A549 (cell line): ENCODE measurements around the gene FKBP3. TPM values are rescaled to one million over a fixed set of nuclear protein-coding genes. Genes with fewer than 3 reads are reported as not detected.

Source experiments
- ATAC-seq, 2 experiments: fragments of 200-7000 bp in 1 of 2; fragments of >200 bp in 1 of 2; cut with Nextera tagmentation in 1 of 2; cut with Tn5 transposase in 1 of 2; 3 replicates each; pipeline versions ENCODE4 v1.8.0 to v1.9.1; 2018 to 2020; ENCODE audit warnings: mild to moderate bottlenecking in 1 of 2, moderate library complexity in 1 of 2
- CTCF ChIA-PET: fragments of 300-600 bp; sonication (Branson Sonifier 250); formaldehyde crosslinking; extraction: SDS; loops from one replicate; lab custom pipeline; 2021; ENCODE audit warnings: antibody characterized with exemption, inconsistent platforms; lab: Yijun Ruan, JAX
- POLR2A ChIA-PET: fragments of 350-600 bp; formaldehyde crosslinking; extraction: SDS; loops from one replicate; lab custom pipeline; 2021; ENCODE audit warnings: antibody characterized with exemption, inconsistent platforms; lab: Yijun Ruan, JAX
- DNase-seq, 2 experiments: peaks; one replicate each; pipeline versions ENCODE4 v3.0.0 to v3.0.0-alpha.2; 2011 to 2016; ENCODE audit warnings: low read depth in 1 of 2, low spot score in 1 of 2
- FAIRE-seq: peaks from 2 replicates; lab custom pipeline; 2011; peaks lifted over from hg19 to GRCh38; lab: Jason Lieb, UNC
- H3K27ac ChIP-seq, 2 experiments: fragments of >200 bp; sonication (Bioruptor Twin); formaldehyde crosslinking; 3 replicates each; pipeline ENCODE4 v1.5.1; 2016 to 2017
- H3K4me1 ChIP-seq: fragments of >200 bp; sonication (Bioruptor Twin); formaldehyde crosslinking; 3 replicates; pipeline ENCODE4 v1.6.1; 2016
- H3K4me2 ChIP-seq: fragments of >200 bp; sonication (Bioruptor Twin); formaldehyde crosslinking; 3 replicates; pipeline ENCODE4 v1.6.1; 2016
- H3K4me3 ChIP-seq: fragments of >200 bp; sonication (Bioruptor Twin); formaldehyde crosslinking; 3 replicates; pipeline ENCODE4 v1.5.1; 2016
- H3K9me3 ChIP-seq: fragments of >200 bp; sonication (Bioruptor Twin); formaldehyde crosslinking; 3 replicates; pipeline ENCODE4 v1.6.1; 2016
- BHLHE40 ChIP-seq: IDR thresholded peaks from 2 replicates; pipeline ENCODE4 v1.6.1; 2012; ENCODE audit warnings: low read depth, low read length, inconsistent platforms
- CHD2 ChIP-seq: fragments of 150-350 bp; IDR thresholded peaks from 2 replicates; pipeline ENCODE4 v1.6.1; 2014; ENCODE audit warnings: low read length; ENCODE audit not compliant: partially characterized antibody
- EHMT2 ChIP-seq: fragments of 200-600 bp; sonication (generic); IDR thresholded peaks from 2 replicates; pipeline ENCODE4 v1.6.1; 2016; ENCODE audit warnings: antibody characterized with exemption, low read depth, mild to moderate bottlenecking, moderate library complexity
- FOXS1 ChIP-seq: fragments of 250-450 bp; sonication (Bioruptor Pico); IDR thresholded peaks from 2 replicates; pipeline ENCODE4 v1.5.0; 2020; ENCODE audit warnings: mild to moderate bottlenecking, moderate library complexity
- HDAC2 ChIP-seq: fragments of 200-600 bp; sonication (generic); IDR thresholded peaks from 2 replicates; pipeline ENCODE4 v1.6.1; 2016
- HOXA7 ChIP-seq: fragments of 250-450 bp; sonication (Bioruptor Pico); IDR thresholded peaks from 2 replicates; pipeline ENCODE4 v1.5.0; 2020; ENCODE audit warnings: mild to moderate bottlenecking, moderate library complexity
- JUNB ChIP-seq: fragments of >200 bp; sonication (Bioruptor Twin); formaldehyde crosslinking; IDR thresholded peaks from 2 replicates; pipeline ENCODE4 v1.6.1; 2016
- POLR2A ChIP-seq: IDR thresholded peaks from 2 replicates; pipeline ENCODE4 v1.6.1; 2012; ENCODE audit warnings: mild to moderate bottlenecking, low read length
- RCOR1 ChIP-seq: fragments of 150-350 bp; IDR thresholded peaks from 2 replicates; pipeline ENCODE4 v1.6.1; 2014; ENCODE audit warnings: antibody characterized with exemption, low read length, low read depth
- TP53 ChIP-seq: fragments of 250-450 bp; sonication (Bioruptor Pico); IDR thresholded peaks from 2 replicates; pipeline ENCODE4 v1.5.0; 2021; ENCODE audit warnings: mild to moderate bottlenecking, moderate library complexity
- ZFP36 ChIP-seq: fragments of 450-650 bp; IDR thresholded peaks from 2 replicates; pipeline ENCODE4 v1.6.1; 2014; ENCODE audit warnings: borderline replicate concordance; ENCODE audit not compliant: partially characterized antibody
- ZSCAN20 ChIP-seq: fragments of 250-450 bp; sonication (Bioruptor Pico); IDR thresholded peaks from 2 replicates; pipeline ENCODE4 v1.8.0; 2022; ENCODE audit warnings: mild to moderate bottlenecking, moderate library complexity
- WGBS: methylation state at CpG from one replicate; pipeline ENCODE4 v1.1.6; 2017; ENCODE audit errors: missing lambda C conversion rate; 5-methylcytosine and 5-hydroxymethylcytosine counted together
- polyA plus RNA-seq, 4 experiments: library from polyadenylated mRNA; depleted of rRNA in 3 of 4; stranded (reverse); fragments of >200 nt; fragmentation: RNase III in 1 of 4; extraction: RNeasy Plus Mini Kit Qiagen cat#74134 plus additional on column Dnase treatment in 1 of 4; gene quantifications; 2 replicates in 3 of 4; 3 replicates in 1 of 4; pipeline ENCODE4 v1.2.3, GENCODE V29; 2011 to 2017
- TF ChIP-seq, protein P1 (sequence below): IDR thresholded peaks from 2 replicates; pipeline ENCODE4 v1.6.1; 2012
- TF ChIP-seq, protein P2 (sequence below): fragments of >200 bp; sonication (Bioruptor Twin); formaldehyde crosslinking; IDR thresholded peaks from 2 replicates; pipeline ENCODE4 v1.6.1; 2016
- TF ChIP-seq, protein P3 (sequence below): fragments of 200-600 bp; sonication (generic); IDR thresholded peaks from 2 replicates; pipeline ENCODE4 v1.6.1; 2016; ENCODE audit warnings: antibody characterized with exemption, mild to moderate bottlenecking, moderate library complexity
- TF ChIP-seq, protein P4 (sequence below): fragments of >200 bp; sonication (Bioruptor Twin); formaldehyde crosslinking; IDR thresholded peaks from 3 replicates; pipeline ENCODE4 v1.5.1; 2016
- TF ChIP-seq, protein P5 (sequence below): fragments of 150-350 bp; IDR thresholded peaks from 2 replicates; pipeline ENCODE4 v1.6.1; 2014; ENCODE audit warnings: low read depth, mild to moderate bottlenecking, low read length
- TF ChIP-seq, protein P6 (sequence below): fragments of 450-650 bp; IDR thresholded peaks from 2 replicates; pipeline ENCODE4 v1.6.1; 2014; ENCODE audit warnings: antibody characterized with exemption

FKBP3 gene
- polyA plus RNA-seq, 2 of the 4 experiments (the other 2 are of a cell fraction), result 158 to 202 TPM

DNA sequence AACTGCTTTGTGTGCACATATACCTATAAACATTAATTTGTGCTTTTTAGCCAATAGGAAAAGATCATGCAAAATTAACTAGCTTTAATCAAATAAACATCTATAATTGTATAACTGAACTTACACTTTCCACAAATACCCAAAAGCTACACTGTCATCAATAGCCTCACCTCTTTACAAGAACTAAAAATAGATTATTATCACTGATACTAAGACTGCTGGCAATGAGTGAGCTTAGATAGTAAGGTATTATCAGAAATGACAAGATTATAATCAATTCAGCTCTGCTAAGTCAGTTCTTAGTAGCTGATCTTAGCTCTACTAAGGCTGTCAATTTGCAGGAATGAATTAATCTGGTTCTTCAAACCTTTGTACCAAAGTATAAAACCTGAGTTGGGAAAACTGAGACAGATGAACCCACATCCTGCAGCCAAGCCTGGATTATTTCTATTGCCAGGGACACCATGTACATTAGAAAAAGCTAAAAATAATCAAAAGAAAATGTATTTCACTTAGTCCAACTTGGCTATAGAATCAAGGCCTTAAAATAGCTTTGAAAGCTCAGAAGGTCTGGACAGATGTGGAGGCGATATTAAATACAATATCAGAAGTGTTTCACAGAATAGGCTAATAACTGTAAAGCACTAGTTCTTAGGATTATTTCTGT, 5.2 kb downstream of the FKBP3 start:
- CTCF ChIA-PET, result interaction anchor here (0.5 to 0.9 kb wide), 2 partner anchors 150 to 1858 kb away, joined by 3 to 5 read pairs; no protein-coding TSS in a partner anchor
- no peak for TF ChIP-seq HDAC2
- TF ChIP-seq HOXA7, result no peak
- TF ChIP-seq, protein P1, sequence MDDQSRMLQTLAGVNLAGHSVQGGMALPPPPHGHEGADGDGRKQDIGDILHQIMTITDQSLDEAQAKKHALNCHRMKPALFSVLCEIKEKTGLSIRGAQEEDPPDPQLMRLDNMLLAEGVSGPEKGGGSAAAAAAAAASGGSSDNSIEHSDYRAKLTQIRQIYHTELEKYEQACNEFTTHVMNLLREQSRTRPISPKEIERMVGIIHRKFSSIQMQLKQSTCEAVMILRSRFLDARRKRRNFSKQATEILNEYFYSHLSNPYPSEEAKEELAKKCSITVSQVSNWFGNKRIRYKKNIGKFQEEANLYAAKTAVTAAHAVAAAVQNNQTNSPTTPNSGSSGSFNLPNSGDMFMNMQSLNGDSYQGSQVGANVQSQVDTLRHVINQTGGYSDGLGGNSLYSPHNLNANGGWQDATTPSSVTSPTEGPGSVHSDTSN, result no peak
- TF ChIP-seq, protein P2, sequence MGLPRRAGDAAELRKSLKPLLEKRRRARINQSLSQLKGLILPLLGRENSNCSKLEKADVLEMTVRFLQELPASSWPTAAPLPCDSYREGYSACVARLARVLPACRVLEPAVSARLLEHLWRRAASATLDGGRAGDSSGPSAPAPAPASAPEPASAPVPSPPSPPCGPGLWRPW, result no peak
- TF ChIP-seq, protein P3, sequence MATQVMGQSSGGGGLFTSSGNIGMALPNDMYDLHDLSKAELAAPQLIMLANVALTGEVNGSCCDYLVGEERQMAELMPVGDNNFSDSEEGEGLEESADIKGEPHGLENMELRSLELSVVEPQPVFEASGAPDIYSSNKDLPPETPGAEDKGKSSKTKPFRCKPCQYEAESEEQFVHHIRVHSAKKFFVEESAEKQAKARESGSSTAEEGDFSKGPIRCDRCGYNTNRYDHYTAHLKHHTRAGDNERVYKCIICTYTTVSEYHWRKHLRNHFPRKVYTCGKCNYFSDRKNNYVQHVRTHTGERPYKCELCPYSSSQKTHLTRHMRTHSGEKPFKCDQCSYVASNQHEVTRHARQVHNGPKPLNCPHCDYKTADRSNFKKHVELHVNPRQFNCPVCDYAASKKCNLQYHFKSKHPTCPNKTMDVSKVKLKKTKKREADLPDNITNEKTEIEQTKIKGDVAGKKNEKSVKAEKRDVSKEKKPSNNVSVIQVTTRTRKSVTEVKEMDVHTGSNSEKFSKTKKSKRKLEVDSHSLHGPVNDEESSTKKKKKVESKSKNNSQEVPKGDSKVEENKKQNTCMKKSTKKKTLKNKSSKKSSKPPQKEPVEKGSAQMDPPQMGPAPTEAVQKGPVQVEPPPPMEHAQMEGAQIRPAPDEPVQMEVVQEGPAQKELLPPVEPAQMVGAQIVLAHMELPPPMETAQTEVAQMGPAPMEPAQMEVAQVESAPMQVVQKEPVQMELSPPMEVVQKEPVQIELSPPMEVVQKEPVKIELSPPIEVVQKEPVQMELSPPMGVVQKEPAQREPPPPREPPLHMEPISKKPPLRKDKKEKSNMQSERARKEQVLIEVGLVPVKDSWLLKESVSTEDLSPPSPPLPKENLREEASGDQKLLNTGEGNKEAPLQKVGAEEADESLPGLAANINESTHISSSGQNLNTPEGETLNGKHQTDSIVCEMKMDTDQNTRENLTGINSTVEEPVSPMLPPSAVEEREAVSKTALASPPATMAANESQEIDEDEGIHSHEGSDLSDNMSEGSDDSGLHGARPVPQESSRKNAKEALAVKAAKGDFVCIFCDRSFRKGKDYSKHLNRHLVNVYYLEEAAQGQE, result no peak
- TF ChIP-seq, protein P4, sequence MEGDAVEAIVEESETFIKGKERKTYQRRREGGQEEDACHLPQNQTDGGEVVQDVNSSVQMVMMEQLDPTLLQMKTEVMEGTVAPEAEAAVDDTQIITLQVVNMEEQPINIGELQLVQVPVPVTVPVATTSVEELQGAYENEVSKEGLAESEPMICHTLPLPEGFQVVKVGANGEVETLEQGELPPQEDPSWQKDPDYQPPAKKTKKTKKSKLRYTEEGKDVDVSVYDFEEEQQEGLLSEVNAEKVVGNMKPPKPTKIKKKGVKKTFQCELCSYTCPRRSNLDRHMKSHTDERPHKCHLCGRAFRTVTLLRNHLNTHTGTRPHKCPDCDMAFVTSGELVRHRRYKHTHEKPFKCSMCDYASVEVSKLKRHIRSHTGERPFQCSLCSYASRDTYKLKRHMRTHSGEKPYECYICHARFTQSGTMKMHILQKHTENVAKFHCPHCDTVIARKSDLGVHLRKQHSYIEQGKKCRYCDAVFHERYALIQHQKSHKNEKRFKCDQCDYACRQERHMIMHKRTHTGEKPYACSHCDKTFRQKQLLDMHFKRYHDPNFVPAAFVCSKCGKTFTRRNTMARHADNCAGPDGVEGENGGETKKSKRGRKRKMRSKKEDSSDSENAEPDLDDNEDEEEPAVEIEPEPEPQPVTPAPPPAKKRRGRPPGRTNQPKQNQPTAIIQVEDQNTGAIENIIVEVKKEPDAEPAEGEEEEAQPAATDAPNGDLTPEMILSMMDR, result no peak
- TF ChIP-seq, protein P5, sequence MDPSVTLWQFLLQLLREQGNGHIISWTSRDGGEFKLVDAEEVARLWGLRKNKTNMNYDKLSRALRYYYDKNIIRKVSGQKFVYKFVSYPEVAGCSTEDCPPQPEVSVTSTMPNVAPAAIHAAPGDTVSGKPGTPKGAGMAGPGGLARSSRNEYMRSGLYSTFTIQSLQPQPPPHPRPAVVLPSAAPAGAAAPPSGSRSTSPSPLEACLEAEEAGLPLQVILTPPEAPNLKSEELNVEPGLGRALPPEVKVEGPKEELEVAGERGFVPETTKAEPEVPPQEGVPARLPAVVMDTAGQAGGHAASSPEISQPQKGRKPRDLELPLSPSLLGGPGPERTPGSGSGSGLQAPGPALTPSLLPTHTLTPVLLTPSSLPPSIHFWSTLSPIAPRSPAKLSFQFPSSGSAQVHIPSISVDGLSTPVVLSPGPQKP, result no peak
- TF ChIP-seq TP53 (CRISPR knock-in tag), result no peak
- no peak for TF ChIP-seq JUNB
- no peak for TF ChIP-seq ZSCAN20
- TF ChIP-seq, protein P6, sequence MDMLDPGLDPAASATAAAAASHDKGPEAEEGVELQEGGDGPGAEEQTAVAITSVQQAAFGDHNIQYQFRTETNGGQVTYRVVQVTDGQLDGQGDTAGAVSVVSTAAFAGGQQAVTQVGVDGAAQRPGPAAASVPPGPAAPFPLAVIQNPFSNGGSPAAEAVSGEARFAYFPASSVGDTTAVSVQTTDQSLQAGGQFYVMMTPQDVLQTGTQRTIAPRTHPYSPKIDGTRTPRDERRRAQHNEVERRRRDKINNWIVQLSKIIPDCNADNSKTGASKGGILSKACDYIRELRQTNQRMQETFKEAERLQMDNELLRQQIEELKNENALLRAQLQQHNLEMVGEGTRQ, result no peak
- TF ChIP-seq CHD2, result no peak
- TF ChIP-seq EHMT2, result no peak
- no peak for TF ChIP-seq RCOR1
- TF ChIP-seq POLR2A, result no peak
- TF ChIP-seq BHLHE40, result no peak
- no peak for TF ChIP-seq ZFP36
- no peak for TF ChIP-seq FOXS1 (CRISPR knock-in tag)
- H3K4me1 ChIP-seq, result peaks cover 5% of the 10 kb centered on the region; the same call in 2 of the 3 replicates
- no peaks in the 10 kb centered on the region for H3K9me3 ChIP-seq
- no peak overlapping the region for H3K4me2 ChIP-seq
- POLR2A ChIA-PET, result interaction anchor here (0.9 to 1.5 kb wide), 2 partner anchors 44 to 232 kb away, joined by 3 to 4 read pairs; a partner anchor contains a TSS
- WGBS, result 93% methylated on average over 1 of the region's 1 CpG
- no peak overlapping the region for H3K4me3 ChIP-seq
- no peak for DNase-seq
- H3K27ac ChIP-seq, result no peak overlapping the region
- no peak for FAIRE-seq
- ATAC-seq, result no peak
